ENCODE measurements around the gene GJB6.

- TF ChIP-seq CTCF (IDR thresholded peaks at IDR 0.05): no peak
- no peak for TF ChIP-seq POLR2A (IDR thresholded peaks at IDR 0.05)
Measured at GRCh38 chr13:20185366-20186056, 46.6 kb downstream of the GJB6 start.
